Bronchial epithelial cell (primary cell): ENCODE results near the gene HEBP1. TPM values are rescaled to one million over a fixed set of nuclear protein-coding genes. Genes with fewer than 3 reads are reported as not detected.
A peak's percentile ranks its signal among the peaks of the same experiment; 100 is the strongest.

Experiments used
- DNase-seq: peaks from one replicate; pipeline ENCODE4 v3.0.0-alpha.2; 2010; ENCODE audit warnings: low read depth
- FAIRE-seq: peaks from 2 replicates; lab custom pipeline; 2011; peaks lifted over from hg19 to GRCh38; lab: Jason Lieb, UNC
- H3K27me3 ChIP-seq: 2 replicates; pipeline ENCODE4 v1.5.1; 2011; ENCODE audit warnings: low read length; ENCODE audit not compliant: control insufficient read depth, insufficient read depth
- H3K36me3 ChIP-seq: 2 replicates; pipeline ENCODE4 v1.5.1; 2011; ENCODE audit warnings: low read length; ENCODE audit not compliant: control insufficient read depth, insufficient read depth
- H3K4me3 ChIP-seq: 2 replicates; pipeline ENCODE4 v1.5.1; 2011; ENCODE audit warnings: mild to moderate bottlenecking, low read depth, low read length, control low read depth
- CTCF ChIP-seq: IDR thresholded peaks from 2 replicates; pipeline ENCODE4 v1.5.1; 2011; ENCODE audit warnings: mild to moderate bottlenecking, moderate library complexity, low read length, control low read depth, inconsistent platforms; ENCODE audit not compliant: insufficient read depth, severe bottlenecking
- total RNA-seq: library from RNA; depleted of rRNA; stranded (reverse); fragments of >200 nt; gene quantifications from 2 replicates; pipeline ENCODE4 v1.2.1, GENCODE V29; 2014

The HEBP1 gene
- total RNA-seq, 1 donor from 2014 or later: 4.2 TPM

- H3K27me3 ChIP-seq: no peaks in the 10 kb centered on the region
Measured at GRCh38 chr12:13027508-13027907, 27.4 kb upstream of the HEBP1 start.

GRCh38 chr12:13027032-13027431 lies 27.0 kb upstream of the HEBP1 start:
- no peaks in the 10 kb centered on the region for H3K36me3 ChIP-seq
- H3K27me3 ChIP-seq: no peaks in the 10 kb centered on the region
- no peak for FAIRE-seq
- TF ChIP-seq CTCF: no peak
- H3K4me3 ChIP-seq: no peak overlapping the region
- DNase-seq: no peak

More at GRCh38 chr12:13027508-13027907, 27.4 kb upstream of the HEBP1 start:
- FAIRE-seq (no peak), DNase-seq (no peak)
- TF ChIP-seq CTCF: no peak
- Histone ChIP-seq H3K36me3 (no peaks in the 10 kb centered on the region), H3K4me3 (no peak overlapping the region)

GRCh38 chr12:13026286-13026685 lies 26.2 kb upstream of the HEBP1 start:
- Histone ChIP-seq H3K4me3 (no peak overlapping the region), H3K36me3 (no peaks in the 10 kb centered on the region), H3K27me3 (no peaks in the 10 kb centered on the region)
- FAIRE-seq (no peak), DNase-seq (no peak)
- no peak for TF ChIP-seq CTCF

GRCh38 chr12:13024531-13024916 lies 24.5 kb upstream of the HEBP1 start:
- H3K4me3 ChIP-seq: no peak overlapping the region
- H3K27me3 ChIP-seq: no peaks in the 10 kb centered on the region
- FAIRE-seq (no peak), DNase-seq (no peak)
- H3K36me3 ChIP-seq: no peaks in the 10 kb centered on the region
- TF ChIP-seq CTCF: no peak

- Histone ChIP-seq H3K4me3 (no peak overlapping the region), H3K36me3 (no peaks in the 10 kb centered on the region), H3K27me3 (no peaks in the 10 kb centered on the region)
- no peak for FAIRE-seq
- no peak for TF ChIP-seq CTCF
- peak; percentile 40 for DNase-seq
Measured at GRCh38 chr12:13023811-13024530, 23.9 kb upstream of the HEBP1 start.

GRCh38 chr12:13022851-13023271 lies 22.8 kb upstream of the HEBP1 start:
- DNase-seq: no peak
- Histone ChIP-seq H3K4me3 (no peak overlapping the region), H3K36me3 (no peaks in the 10 kb centered on the region), H3K27me3 (no peaks in the 10 kb centered on the region)
- TF ChIP-seq CTCF: no peak
- FAIRE-seq: no peak
